AG20443 (cell line): ENCODE results near the gene BMP2K.

Experiments used
- DNase-seq: peaks from one replicate; pipeline ENCODE4 v3.0.0; 2012; ENCODE audit warnings: low spot score, mixed read lengths

Gene BMP2K

DNA sequence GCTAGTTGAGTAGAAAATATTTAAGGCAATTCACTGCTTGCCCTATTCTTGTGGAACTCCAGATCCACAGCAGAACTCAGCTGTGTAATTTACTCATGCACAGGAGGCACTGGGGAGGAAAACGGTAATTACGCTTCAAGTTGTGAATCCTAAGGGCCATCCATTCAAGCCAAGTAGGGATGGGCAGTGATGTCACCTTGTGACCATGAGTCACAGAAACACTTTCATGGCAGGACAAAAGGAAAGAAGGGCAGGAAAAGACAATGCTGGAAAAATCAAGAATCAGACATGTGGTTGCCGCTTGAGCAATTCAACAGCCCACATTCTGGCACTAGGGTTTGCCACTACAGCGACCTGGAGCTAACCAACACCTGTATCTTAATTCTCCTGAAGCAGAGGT lies 161.7 kb downstream of the BMP2K start:
- DNase-seq = peak; percentile 29

DNA sequence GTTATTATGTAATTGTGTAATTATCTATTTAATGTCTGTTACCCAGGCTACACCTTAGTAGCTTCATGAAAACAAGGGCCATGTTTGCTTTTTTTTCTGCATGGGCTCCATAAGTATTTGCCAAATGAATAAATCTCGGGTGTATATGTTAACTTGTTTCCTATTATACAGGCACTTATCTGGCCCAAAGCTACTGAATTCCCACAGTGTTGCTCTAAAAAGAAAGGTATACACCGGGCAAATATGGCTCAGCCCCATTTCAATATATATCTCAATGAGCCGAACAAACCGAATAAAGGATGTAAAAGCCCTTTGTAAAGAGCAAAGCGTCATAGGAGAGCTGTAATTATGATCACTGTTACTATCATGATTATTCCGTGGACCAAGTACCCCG lies 162.3 kb downstream of the BMP2K start:
- DNase-seq = no peak

DNA sequence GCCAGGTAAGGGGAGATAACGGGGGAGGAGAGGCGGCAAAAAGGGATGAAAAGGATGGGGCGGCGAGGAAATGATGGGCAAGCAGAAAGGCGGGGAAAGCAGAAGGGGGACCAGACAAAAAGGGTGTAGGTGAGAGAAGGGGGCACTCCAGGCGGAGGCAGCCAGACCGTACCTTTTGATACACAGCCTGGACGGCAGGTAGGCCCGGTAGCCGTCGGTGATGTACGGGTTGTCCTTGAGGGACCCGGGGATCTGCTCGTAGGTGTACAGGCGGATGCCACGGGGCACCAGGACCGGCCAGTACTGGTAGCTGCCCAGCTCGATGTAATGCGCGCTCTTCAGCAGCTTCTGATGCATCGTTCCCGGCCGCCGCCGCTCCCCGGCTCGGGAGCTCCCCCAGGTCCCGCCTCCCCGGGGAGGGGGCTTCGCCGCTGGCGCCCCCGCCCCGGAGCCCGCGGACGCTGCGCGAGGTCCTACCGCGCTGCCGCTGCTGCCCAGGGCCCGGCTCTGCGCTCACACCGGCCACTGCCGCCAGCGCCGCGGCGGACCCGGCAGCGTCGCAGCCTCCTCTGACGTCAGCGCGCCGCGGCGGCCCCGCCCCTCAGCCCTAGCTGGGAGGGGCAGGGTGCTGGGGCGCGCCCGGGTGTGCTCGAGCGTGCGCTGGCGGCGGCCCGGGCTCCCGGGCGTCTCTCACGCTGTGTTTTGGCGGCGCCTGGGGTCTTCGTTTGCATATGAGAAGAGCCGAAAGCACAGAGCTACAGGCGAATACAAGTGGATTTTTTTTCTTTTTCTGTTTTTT lies 162.9 kb downstream of the BMP2K start, which contains the start of gene PAQR3:
Gene PAQR3, minus strand, starts transcription at position 571 of the 799 bp plus-strand sequence. Its CDS starts 214 bp downstream, at position 357.
- peak; percentile 99 for DNase-seq

DNA sequence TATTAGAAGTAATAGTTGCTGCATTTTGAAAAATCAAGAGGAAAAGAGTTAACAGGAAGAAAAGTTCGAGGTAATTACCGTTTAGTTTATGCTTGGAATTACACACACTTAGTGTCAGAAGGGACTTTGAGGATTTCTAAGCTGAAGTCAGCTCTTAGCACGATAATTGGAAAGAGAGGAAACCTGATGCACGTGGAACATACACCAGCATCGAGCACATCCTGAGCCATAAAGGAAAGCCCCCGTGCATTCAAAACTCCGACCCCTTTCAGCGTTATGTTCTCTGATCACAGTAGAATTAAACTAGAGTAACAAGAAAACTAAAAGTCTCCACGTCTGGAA lies 163.5 kb downstream of the BMP2K start:
- DNase-seq = no peak

DNA sequence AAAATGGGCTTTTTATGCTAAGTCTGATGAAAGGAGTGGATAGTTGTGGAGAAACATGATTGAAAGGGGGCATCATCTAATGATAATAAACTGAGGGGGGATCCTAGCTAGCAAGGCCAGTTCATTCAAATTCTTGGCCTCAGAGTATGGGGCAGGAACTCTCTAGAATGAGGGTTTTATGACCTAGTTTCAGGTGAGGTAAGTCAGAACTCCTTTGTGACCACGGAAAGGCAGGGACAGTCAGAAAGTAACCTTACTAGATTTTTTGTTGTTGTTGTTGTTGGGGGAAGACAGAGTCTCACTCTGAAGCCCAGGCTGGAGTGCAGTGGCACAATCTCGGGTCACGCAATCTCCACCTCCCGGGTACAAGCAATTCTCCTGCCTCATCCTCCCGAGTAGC lies 164.6 kb downstream of the BMP2K start:
- DNase-seq = no peak

DNA sequence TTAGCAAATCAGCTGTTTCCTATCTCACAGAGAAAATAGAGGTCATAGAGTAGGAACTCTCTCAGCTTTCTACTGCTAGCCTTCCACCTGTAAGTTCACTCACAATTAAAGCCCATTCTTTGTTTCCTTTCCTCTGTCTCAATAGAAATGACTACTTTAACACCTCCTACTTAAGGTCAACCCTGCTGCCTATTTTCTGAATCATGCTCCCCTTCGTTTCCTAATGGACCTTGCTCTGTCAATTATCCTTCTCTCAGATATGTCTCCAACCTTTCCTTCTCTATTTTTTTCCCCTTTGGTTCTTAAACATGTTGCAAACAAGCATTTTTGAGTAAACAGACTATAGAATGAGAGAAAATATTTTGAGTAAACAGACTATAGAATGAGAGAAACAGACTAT lies 168.2 kb downstream of the BMP2K start:
- DNase-seq = no peak

DNA sequence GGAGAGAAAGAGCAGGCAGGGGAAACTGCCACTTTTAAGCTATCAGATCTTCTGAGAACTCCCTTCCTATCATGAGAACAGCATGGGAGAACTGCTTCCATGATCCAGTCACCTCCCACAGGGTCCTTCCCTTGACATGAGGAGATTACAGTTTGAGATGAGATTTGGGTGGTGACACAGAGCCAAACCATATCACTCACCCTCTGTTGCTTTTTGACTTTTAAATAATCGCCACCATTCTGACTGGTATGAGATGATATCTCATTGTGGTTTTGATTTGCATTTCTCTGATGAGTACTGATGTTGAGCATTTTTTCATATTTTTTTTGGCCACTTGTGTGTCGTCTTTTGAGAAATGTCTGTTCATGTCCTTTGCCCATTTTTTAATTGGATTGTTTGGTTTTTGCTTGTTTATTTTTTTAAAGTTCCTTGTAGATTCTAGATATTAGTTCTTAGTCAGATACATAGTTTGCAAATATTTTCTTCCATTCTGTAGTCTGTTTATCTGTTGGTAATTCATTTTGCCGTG lies 169.6 kb downstream of the BMP2K start:
- DNase-seq = no peak

DNA sequence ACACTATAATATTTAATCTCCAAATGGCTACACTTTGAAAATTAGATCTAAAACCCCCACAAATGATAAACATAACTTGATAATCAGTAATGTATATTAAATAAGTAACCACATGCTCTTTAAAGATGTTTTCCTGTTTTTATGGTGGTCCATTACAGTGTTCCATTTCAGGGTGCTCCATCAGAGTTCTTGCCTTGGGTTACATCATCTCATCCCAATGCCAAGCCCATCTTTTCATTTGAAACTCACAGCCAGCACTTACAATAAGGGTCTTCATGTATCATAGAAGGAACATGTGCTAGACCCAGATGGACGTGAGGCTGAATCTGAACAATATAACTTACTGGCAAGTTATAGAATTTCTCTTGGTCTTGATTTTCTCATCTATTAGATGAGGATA lies 173.6 kb downstream of the BMP2K start:
- no peak for DNase-seq

DNA sequence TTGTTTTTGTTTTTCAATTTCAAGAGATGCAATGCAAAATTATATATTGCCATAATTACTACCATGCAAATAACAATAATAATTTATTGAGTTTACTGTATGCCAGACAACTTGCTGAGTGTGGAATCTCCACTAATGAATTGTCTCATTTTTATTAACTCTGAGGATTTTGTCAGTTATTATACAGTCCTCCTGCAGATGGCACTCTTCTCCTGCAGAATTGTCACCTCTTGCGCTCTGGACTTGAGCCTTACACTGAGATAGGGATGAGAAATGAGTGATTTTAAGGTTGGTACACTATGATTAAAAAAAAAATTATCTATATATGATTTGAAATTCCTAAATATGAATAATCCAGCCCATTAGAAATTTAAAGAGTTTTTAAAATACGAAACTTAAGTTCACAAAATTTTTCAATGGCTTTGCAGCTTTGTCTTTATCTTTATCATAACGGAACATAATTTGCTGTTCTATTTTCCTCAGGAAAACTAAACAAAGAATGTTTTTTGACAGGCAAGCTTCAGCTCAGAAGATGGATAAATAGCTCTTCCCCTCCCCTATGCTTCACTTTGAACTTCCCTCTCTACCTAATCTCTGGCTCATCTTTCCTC lies 175.8 kb downstream of the BMP2K start:
- DNase-seq = peak; percentile 65

DNA sequence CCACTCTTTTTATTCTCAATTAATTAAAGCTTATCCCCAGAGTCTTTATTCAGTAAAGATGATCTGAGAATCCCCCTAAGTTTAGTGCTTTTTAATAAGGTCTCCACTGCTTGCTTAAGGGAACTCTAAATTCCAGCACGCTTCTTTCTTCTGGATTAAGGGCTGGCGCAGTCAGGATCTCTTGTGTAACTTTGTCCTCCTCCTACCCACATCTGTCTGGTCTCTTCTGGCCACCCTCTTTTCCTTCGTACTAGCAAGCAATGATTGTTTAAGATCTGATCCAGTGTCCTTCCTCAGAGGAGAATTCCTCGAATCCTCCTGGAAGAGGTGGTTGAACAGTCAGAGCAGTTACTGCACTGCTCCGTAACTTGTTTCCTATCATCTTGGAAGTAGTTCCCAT lies 177.1 kb downstream of the BMP2K start:
- DNase-seq = no peak

DNA sequence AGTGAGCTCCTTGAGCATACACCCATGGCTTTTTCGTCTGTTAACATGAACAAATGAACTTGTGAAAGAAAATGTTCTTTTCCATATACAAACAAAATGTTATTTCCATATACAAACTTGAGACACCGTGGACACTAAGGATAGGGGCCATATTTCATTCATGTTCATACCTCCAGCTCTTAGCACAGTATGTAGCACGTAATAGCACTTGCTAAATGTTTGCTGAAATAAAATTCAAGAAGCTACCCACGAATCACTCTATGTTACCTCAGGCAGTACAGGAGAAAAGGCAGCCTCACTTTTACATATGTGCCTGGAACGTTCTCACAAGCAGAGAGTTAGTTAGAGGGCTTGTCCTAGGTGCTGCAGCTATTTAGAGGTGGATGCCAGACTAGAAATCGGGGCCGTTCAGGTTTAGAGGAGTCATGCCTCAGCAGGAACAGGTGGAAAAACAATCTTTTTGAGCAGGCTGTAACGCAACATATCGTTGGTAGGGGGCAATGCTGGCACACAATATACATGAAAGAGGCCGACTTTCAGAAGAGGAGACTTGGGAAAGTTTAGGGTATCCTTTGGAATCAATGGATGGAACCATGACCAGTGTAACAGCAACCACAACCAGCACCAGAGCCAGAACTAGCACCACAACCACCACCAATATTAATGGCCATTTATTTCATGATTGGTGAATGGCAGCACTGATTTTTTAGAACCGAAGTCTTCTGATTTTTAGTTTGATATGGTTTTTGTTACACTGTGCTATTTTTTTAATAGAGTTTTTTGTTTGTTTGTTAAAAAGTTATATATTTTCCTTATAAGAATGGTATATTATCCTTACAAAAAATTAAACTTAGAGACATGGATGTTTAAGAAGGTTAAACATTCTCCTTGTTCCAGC lies 177.9 kb downstream of the BMP2K start:
- DNase-seq = no peak

DNA sequence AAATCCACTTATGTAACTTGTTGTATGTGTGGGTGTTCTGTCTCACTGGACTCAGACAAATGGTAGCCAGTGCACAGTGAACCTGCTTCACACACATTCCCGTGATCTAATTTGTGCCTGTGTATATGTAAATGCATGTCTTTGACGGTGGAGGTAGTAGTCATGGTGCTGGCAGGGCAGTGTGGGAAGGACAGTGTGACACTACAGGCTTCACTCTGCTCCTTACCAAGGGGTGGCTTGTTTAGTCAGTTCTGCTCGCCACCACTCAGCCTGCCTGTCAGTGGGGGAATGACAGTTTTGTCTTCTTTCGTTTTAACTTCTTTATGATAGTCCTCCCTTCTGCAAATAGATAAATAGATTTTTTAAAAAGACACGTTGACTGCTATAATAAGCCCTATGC lies 180.8 kb downstream of the BMP2K start:
- no peak for DNase-seq

DNA sequence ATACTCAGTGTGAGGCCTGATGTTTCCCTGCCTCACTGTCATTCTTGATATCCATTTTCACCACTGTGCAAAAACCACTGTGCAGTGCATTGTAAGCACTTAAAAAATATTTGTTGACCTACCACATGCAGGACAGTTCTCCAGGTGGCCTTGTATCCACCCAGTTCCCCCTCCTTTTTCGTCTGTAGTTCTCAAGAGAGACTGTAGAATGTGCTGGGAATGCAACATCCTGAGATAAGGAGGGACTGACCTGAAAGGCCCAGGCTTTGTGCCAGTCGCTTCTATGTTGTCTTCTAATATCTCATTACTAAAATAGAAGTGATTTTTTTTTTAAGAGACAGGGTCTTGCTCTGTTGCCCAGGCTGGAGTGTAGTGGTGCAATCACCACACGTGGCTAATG lies 184.8 kb downstream of the BMP2K start:
- DNase-seq = no peak
